ENCODE measurements around the gene TPP2.

GRCh38 chr13:102598061-102598460 lies 1.3 kb downstream of the TPP2 start:
- TF ChIP-seq CTCF (IDR thresholded peaks at IDR 0.05; ENCODE audit: low read depth, low read length, missing input control) (no peak), RXRA (IDR thresholded peaks at IDR 0.05) (no peak), MAX (IDR thresholded peaks at IDR 0.05) (no peak), REST (IDR thresholded peaks at IDR 0.05) (no peak), ZBTB33 (IDR thresholded peaks at IDR 0.05) (no peak), YY1 (IDR thresholded peaks at IDR 0.05) (no peak), EGR1 (IDR thresholded peaks at IDR 0.05; ENCODE audit: low read depth in 2 of 2) (no peak), JUND (IDR thresholded peaks at IDR 0.05) (no peak), SP1 (IDR thresholded peaks at IDR 0.05) (no peak), RAD21 (IDR thresholded peaks at IDR 0.05) (no peak), ATF3 (IDR thresholded peaks at IDR 0.05) (no peak), GABPA (IDR thresholded peaks at IDR 0.05 in 1 of 2, conservative IDR thresholded peaks at IDR 0.05 in 1 of 2) (no peak)

Data from liver (tissue), 3 donors.